T-helper 2 cell treated with Interferon-gamma antibody and Interleukin-4, amounts not matched to agents 5 μg/mL and 100 μg/mL, for 36 hours (primary cell): Measurements from ENCODE around the gene ROBO2.

Source experiments
- DNase-seq: peaks from one replicate; pipeline ENCODE4 v3.0.0; 2021; ENCODE audit warnings: low spot score
- H3K27ac Mint-ChIP-seq: one replicate; pipeline ENCODE4 v1.8.0; 2021; ENCODE audit warnings: mild to moderate bottlenecking, mixed read lengths
- H3K27me3 Mint-ChIP-seq: one replicate; pipeline ENCODE4 v1.8.0; 2021; ENCODE audit warnings: low read depth, mixed read lengths
- H3K36me3 Mint-ChIP-seq: one replicate; pipeline ENCODE4 v1.8.0; 2021; ENCODE audit warnings: low read depth, mixed read lengths
- H3K4me1 Mint-ChIP-seq: one replicate; pipeline ENCODE4 v1.8.0; 2021; ENCODE audit warnings: low read depth, mixed read lengths
- H3K4me3 Mint-ChIP-seq: one replicate; pipeline ENCODE4 v1.8.0; 2022; ENCODE audit warnings: mild to moderate bottlenecking, moderate library complexity, mixed read lengths
- H3K9me3 Mint-ChIP-seq: one replicate; pipeline ENCODE4 v1.8.0; 2021; ENCODE audit warnings: mixed read lengths

The ROBO2 gene

GRCh38 chr3:77549034-77549433 lies 509.1 kb downstream of the ROBO2 start:
- no peaks in the 10 kb centered on the region for H3K27me3 Mint-ChIP-seq
- no peak for DNase-seq
- no peaks in the 10 kb centered on the region for H3K4me1 Mint-ChIP-seq
- no peak overlapping the region for H3K27ac Mint-ChIP-seq
- no peaks in the 10 kb centered on the region for H3K36me3 Mint-ChIP-seq
- H3K4me3 Mint-ChIP-seq, result no peak overlapping the region
- H3K9me3 Mint-ChIP-seq, result peaks cover 32% of the 10 kb centered on the region

- Mint-ChIP-seq H3K27ac (no peak overlapping the region), H3K27me3 (no peaks in the 10 kb centered on the region), H3K36me3 (no peaks in the 10 kb centered on the region), H3K4me3 (no peak overlapping the region), H3K4me1 (no peaks in the 10 kb centered on the region), H3K9me3 (peaks cover 31% of the 10 kb centered on the region)
- DNase-seq, result no peak
These were observed 513.3 kb downstream of the ROBO2 start for GRCh38 chr3:77553240-77553639.

- Mint-ChIP-seq H3K9me3 (peaks cover 34% of the 10 kb centered on the region), H3K27ac (no peak overlapping the region), H3K4me1 (no peaks in the 10 kb centered on the region), H3K27me3 (no peaks in the 10 kb centered on the region), H3K4me3 (no peak overlapping the region), H3K36me3 (no peaks in the 10 kb centered on the region)
- no peak for DNase-seq
These were observed 522.2 kb downstream of the ROBO2 start for GRCh38 chr3:77562089-77562488.

GRCh38 chr3:77563012-77563411 lies 523.1 kb downstream of the ROBO2 start:
- no peak overlapping the region for H3K4me3 Mint-ChIP-seq
- no peak overlapping the region for H3K27ac Mint-ChIP-seq
- no peaks in the 10 kb centered on the region for H3K4me1 Mint-ChIP-seq
- peaks cover 37% of the 10 kb centered on the region for H3K9me3 Mint-ChIP-seq
- DNase-seq, result no peak
- H3K27me3 Mint-ChIP-seq, result no peaks in the 10 kb centered on the region
- H3K36me3 Mint-ChIP-seq, result no peaks in the 10 kb centered on the region

GRCh38 chr3:77566055-77566454 lies 526.2 kb downstream of the ROBO2 start:
- Mint-ChIP-seq H3K27ac (no peak overlapping the region), H3K4me3 (no peak overlapping the region), H3K27me3 (no peaks in the 10 kb centered on the region), H3K4me1 (no peaks in the 10 kb centered on the region), H3K9me3 (peaks cover 34% of the 10 kb centered on the region), H3K36me3 (no peaks in the 10 kb centered on the region)
- no peak for DNase-seq

GRCh38 chr3:77571971-77572715 lies 532.2 kb downstream of the ROBO2 start:
- Mint-ChIP-seq H3K4me1 (no peaks in the 10 kb centered on the region), H3K4me3 (no peak overlapping the region), H3K36me3 (no peaks in the 10 kb centered on the region), H3K9me3 (peaks cover 34% of the 10 kb centered on the region), H3K27ac (no peak overlapping the region), H3K27me3 (no peaks in the 10 kb centered on the region)
- no peak for DNase-seq

GRCh38 chr3:77577264-77577663 lies 537.4 kb downstream of the ROBO2 start:
- Mint-ChIP-seq H3K27ac (no peak overlapping the region), H3K27me3 (no peaks in the 10 kb centered on the region), H3K4me1 (no peaks in the 10 kb centered on the region), H3K9me3 (peaks cover 20% of the 10 kb centered on the region), H3K4me3 (no peak overlapping the region), H3K36me3 (no peaks in the 10 kb centered on the region)
- DNase-seq, result no peak

GRCh38 chr3:77586216-77586615 lies 546.3 kb downstream of the ROBO2 start:
- H3K27ac Mint-ChIP-seq, result no peak overlapping the region
- H3K4me3 Mint-ChIP-seq, result no peak overlapping the region
- H3K4me1 Mint-ChIP-seq, result no peaks in the 10 kb centered on the region
- DNase-seq, result no peak
- H3K27me3 Mint-ChIP-seq, result no peaks in the 10 kb centered on the region
- H3K9me3 Mint-ChIP-seq, result peaks cover 37% of the 10 kb centered on the region
- no peaks in the 10 kb centered on the region for H3K36me3 Mint-ChIP-seq

- Mint-ChIP-seq H3K4me3 (no peak overlapping the region), H3K9me3 (peaks cover 28% of the 10 kb centered on the region)
These were observed 549.0 kb downstream of the ROBO2 start for GRCh38 chr3:77588863-77589262.

GRCh38 chr3:77590191-77590590 lies 550.3 kb downstream of the ROBO2 start:
- no peaks in the 10 kb centered on the region for H3K36me3 Mint-ChIP-seq
- DNase-seq, result no peak
- no peak overlapping the region for H3K27ac Mint-ChIP-seq
- H3K9me3 Mint-ChIP-seq, result peaks cover 28% of the 10 kb centered on the region
- H3K27me3 Mint-ChIP-seq, result no peaks in the 10 kb centered on the region
- no peak overlapping the region for H3K4me3 Mint-ChIP-seq
- no peaks in the 10 kb centered on the region for H3K4me1 Mint-ChIP-seq

More at GRCh38 chr3:77588863-77589262, 549.0 kb downstream of the ROBO2 start:
- H3K27ac Mint-ChIP-seq, result no peak overlapping the region
- no peak for DNase-seq
- H3K36me3 Mint-ChIP-seq, result no peaks in the 10 kb centered on the region
- no peaks in the 10 kb centered on the region for H3K4me1 Mint-ChIP-seq
- H3K27me3 Mint-ChIP-seq, result no peaks in the 10 kb centered on the region

GRCh38 chr3:77595371-77595870 lies 555.5 kb downstream of the ROBO2 start:
- H3K27ac Mint-ChIP-seq, result no peak overlapping the region
- H3K4me3 Mint-ChIP-seq, result no peak overlapping the region
- no peak for DNase-seq
- H3K4me1 Mint-ChIP-seq, result no peaks in the 10 kb centered on the region
- H3K36me3 Mint-ChIP-seq, result no peaks in the 10 kb centered on the region
- no peaks in the 10 kb centered on the region for H3K27me3 Mint-ChIP-seq
- H3K9me3 Mint-ChIP-seq, result peaks cover 19% of the 10 kb centered on the region

- Mint-ChIP-seq H3K27me3 (no peaks in the 10 kb centered on the region), H3K4me3 (no peak overlapping the region), H3K27ac (no peak overlapping the region), H3K4me1 (no peaks in the 10 kb centered on the region), H3K9me3 (peaks cover 28% of the 10 kb centered on the region), H3K36me3 (no peaks in the 10 kb centered on the region)
- no peak for DNase-seq
These were observed 560.0 kb downstream of the ROBO2 start for GRCh38 chr3:77599948-77600347.

- Mint-ChIP-seq H3K4me3 (no peak overlapping the region), H3K9me3 (peaks cover 35% of the 10 kb centered on the region), H3K27ac (no peak overlapping the region), H3K36me3 (no peaks in the 10 kb centered on the region), H3K4me1 (no peaks in the 10 kb centered on the region), H3K27me3 (no peaks in the 10 kb centered on the region)
- no peak for DNase-seq
These were observed 562.0 kb downstream of the ROBO2 start for GRCh38 chr3:77601823-77602415.

- H3K4me1 Mint-ChIP-seq, result no peaks in the 10 kb centered on the region
- no peak for DNase-seq
- H3K9me3 Mint-ChIP-seq, result peaks cover 30% of the 10 kb centered on the region
- H3K27me3 Mint-ChIP-seq, result no peaks in the 10 kb centered on the region
- H3K4me3 Mint-ChIP-seq, result no peak overlapping the region
- H3K36me3 Mint-ChIP-seq, result no peaks in the 10 kb centered on the region
- no peak overlapping the region for H3K27ac Mint-ChIP-seq
These were observed 562.8 kb downstream of the ROBO2 start for GRCh38 chr3:77602722-77603121.
